ENCODE data around the gene ZNF3.

DNA sequence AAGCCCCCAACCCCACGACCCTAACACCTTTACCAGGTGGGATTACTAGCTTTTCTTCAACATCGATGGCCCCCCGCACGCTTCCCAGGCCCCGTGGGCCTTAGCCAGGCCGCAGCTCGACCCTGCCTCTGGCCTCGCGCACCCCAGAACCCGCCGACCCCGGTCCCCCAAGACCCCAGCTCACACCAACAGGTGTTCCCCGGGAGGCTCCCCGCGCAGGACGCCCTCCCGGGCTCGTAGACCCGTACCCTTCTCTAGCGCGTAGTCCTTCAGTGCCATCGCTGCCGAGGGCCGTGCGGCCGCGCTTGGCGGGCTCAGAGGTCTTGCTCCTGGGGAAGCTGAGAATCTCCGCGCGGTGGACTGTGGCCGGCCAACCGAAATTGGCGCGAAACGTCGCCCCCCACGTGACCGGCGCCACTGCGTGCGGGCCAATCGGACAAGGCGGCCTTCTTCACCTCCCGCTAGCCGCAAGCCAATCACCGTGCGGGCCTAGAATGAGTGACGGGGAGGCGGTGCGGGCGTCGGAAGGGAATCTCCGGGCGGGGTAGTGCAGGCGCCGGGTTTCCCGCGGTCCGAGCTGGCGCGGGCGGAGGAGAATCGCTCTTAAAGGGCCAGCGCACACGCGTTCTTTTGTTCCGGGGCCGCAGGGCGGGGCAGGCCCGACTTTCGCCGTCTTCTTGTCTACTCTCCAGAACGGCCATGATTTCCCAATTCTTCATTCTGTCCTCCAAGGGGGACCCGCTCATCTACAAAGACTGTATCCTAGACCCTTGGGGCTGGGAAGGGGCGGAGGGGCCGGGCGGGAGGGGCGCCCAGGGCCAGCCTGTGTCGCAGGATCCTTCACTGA lies 19.7 kb upstream of the ZNF3 start, which contains the start of the genes AP4M1 and MCM7:
- peak in 1 of 2 donors; percentile 55 for TF ChIP-seq POLR2A (IDR thresholded peaks at IDR 0.05)
- TF ChIP-seq, protein P1, sequence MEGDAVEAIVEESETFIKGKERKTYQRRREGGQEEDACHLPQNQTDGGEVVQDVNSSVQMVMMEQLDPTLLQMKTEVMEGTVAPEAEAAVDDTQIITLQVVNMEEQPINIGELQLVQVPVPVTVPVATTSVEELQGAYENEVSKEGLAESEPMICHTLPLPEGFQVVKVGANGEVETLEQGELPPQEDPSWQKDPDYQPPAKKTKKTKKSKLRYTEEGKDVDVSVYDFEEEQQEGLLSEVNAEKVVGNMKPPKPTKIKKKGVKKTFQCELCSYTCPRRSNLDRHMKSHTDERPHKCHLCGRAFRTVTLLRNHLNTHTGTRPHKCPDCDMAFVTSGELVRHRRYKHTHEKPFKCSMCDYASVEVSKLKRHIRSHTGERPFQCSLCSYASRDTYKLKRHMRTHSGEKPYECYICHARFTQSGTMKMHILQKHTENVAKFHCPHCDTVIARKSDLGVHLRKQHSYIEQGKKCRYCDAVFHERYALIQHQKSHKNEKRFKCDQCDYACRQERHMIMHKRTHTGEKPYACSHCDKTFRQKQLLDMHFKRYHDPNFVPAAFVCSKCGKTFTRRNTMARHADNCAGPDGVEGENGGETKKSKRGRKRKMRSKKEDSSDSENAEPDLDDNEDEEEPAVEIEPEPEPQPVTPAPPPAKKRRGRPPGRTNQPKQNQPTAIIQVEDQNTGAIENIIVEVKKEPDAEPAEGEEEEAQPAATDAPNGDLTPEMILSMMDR (IDR thresholded peaks at IDR 0.05) = no peak

All from adrenal gland (tissue), 5 donors.